Hindlimb muscle (tissue), 1 donor: Measurements from ENCODE around the gene GPC5. TPM values are rescaled to one million over a fixed set of nuclear protein-coding genes. Genes with fewer than 3 reads are reported as not detected.
A peak's percentile ranks its signal among the peaks of the same experiment; 100 is the strongest.
"Not testable (repeated sequence)": the region's sequence is repeated elsewhere in the genome, so short reads cannot be mapped to it uniquely, and the experiment has no call there.

Experiments used
- DNase-seq: peaks from one replicate; pipeline ENCODE4 v3.0.0-alpha.2; 2013
- polyA plus RNA-seq: library from polyadenylated mRNA; unstranded; fragments of 120-200 nt; gene quantifications from one replicate; pipeline ENCODE4 v1.2.1, GENCODE V29; 2013; ENCODE audit not compliant: insufficient read length

The GPC5 gene
- polyA plus RNA-seq, 1 donor, result 0.48 TPM

GRCh38 chr13:92296154-92296671, 897.8 kb downstream of the GPC5 start:
- not testable (repeated sequence) for DNase-seq

GRCh38 chr13:92297971-92298942, 899.8 kb downstream of the GPC5 start:
- DNase-seq, result no peak

- no peak for DNase-seq
These were observed 902.2 kb downstream of the GPC5 start for GRCh38 chr13:92300651-92301050.

GRCh38 chr13:92303428-92303827, 905.0 kb downstream of the GPC5 start:
- DNase-seq, result no peak

- DNase-seq, result no peak
These were observed 909.3 kb downstream of the GPC5 start for GRCh38 chr13:92307752-92308151.

GRCh38 chr13:92312823-92313222, 914.4 kb downstream of the GPC5 start:
- DNase-seq, result no peak

GRCh38 chr13:92313382-92313781, 915.0 kb downstream of the GPC5 start:
- no peak for DNase-seq

GRCh38 chr13:92315265-92315664, 916.8 kb downstream of the GPC5 start:
- no peak for DNase-seq

- DNase-seq, result no peak
These were observed 917.6 kb downstream of the GPC5 start for GRCh38 chr13:92316030-92316429.

GRCh38 chr13:92317066-92317465, 918.6 kb downstream of the GPC5 start:
- no peak for DNase-seq

GRCh38 chr13:92320323-92320722, 921.9 kb downstream of the GPC5 start:
- DNase-seq, result no peak

GRCh38 chr13:92321174-92321573, 922.8 kb downstream of the GPC5 start:
- DNase-seq, result no peak

- no peak for DNase-seq
These were observed 947.2 kb downstream of the GPC5 start for GRCh38 chr13:92345627-92346026.

- peak; percentile 1 for DNase-seq
These were observed 947.6 kb downstream of the GPC5 start for GRCh38 chr13:92346046-92346445.

GRCh38 chr13:92354583-92354982, 956.2 kb downstream of the GPC5 start:
- DNase-seq, result no peak

- DNase-seq, result peak; percentile 3
These were observed 956.8 kb downstream of the GPC5 start for GRCh38 chr13:92355213-92355612.

GRCh38 chr13:92362717-92363116, 964.3 kb downstream of the GPC5 start:
- DNase-seq, result peak; percentile 4

- DNase-seq, result no peak
These were observed 967.5 kb downstream of the GPC5 start for GRCh38 chr13:92365904-92366303.

GRCh38 chr13:92377396-92377795, 979.0 kb downstream of the GPC5 start:
- no peak for DNase-seq

- no peak for DNase-seq
These were observed 981.0 kb downstream of the GPC5 start for GRCh38 chr13:92379371-92379770.

GRCh38 chr13:92384410-92384809, 986.0 kb downstream of the GPC5 start:
- DNase-seq, result no peak

GRCh38 chr13:92387245-92387644, 988.8 kb downstream of the GPC5 start:
- DNase-seq, result no peak

- DNase-seq, result no peak
These were observed 991.8 kb downstream of the GPC5 start for GRCh38 chr13:92390217-92390616.

- no peak for DNase-seq
These were observed 1005.2 kb downstream of the GPC5 start for GRCh38 chr13:92403606-92404005.
